PC-3 (cell line): ENCODE results near the gene ABAT. TPM values are rescaled to one million over a fixed set of nuclear protein-coding genes. Genes with fewer than 3 reads are reported as not detected.

Source experiments
- ATAC-seq: fragments of 200-7000 bp; cut with Tn5 transposase; 2 replicates; pipeline ENCODE4 v1.9.1; 2020; ENCODE audit warnings: mild to moderate bottlenecking, moderate library complexity
- BruUV-seq: library from RNA; stranded (reverse); fragments of 400-500 nt; replicated peaks from 2 replicates; lab custom pipeline; 2021; lab: Mats Ljungman, UMichigan
- CTCF ChIA-PET: fragments of 300-600 bp; sonication (Branson Sonifier 250); formaldehyde crosslinking; loops from one replicate; lab custom pipeline; 2022; ENCODE audit warnings: antibody characterized with exemption; lab: Charles Lee
- POLR2A ChIA-PET: fragments of 300-600 bp; sonication (Branson Sonifier 250); formaldehyde crosslinking; loops from one replicate; lab custom pipeline; 2022; ENCODE audit warnings: antibody characterized with exemption; ENCODE audit not compliant: unreplicated experiment; lab: Charles Lee
- DNase-seq: peaks from one replicate; pipeline ENCODE4 v3.0.0-alpha.2; 2015
- H2AFZ ChIP-seq: fragments of 300-600 bp; sonication (generic); 2 replicates; pipeline ENCODE4 v1.6.0; 2016; ENCODE audit warnings: antibody characterized with exemption, low read length
- H3F3A ChIP-seq: fragments of 300-600 bp; sonication (generic); one replicate; pipeline ENCODE4 v1.6.0; 2017; ENCODE audit warnings: antibody characterized with exemption, low read length, control low read depth, mild to moderate bottlenecking; ENCODE audit not compliant: unreplicated experiment
- H3K27ac ChIP-seq: fragments of 300-600 bp; sonication (generic); 2 replicates; pipeline ENCODE4 v1.5.1; 2016; ENCODE audit warnings: mild to moderate bottlenecking, low read length
- H3K27me3 ChIP-seq: fragments of 300-600 bp; sonication (generic); 2 replicates; pipeline ENCODE4 v1.6.1; 2016; ENCODE audit warnings: low read length, mixed read lengths
- H3K36me3 ChIP-seq: fragments of 300-600 bp; sonication (generic); 2 replicates; pipeline ENCODE4 v1.6.1; 2016; ENCODE audit warnings: low read depth, mixed run types, low read length, mixed read lengths
- H3K4me1 ChIP-seq: fragments of 300-600 bp; sonication (generic); 2 replicates; pipeline ENCODE4 v1.5.1; 2016; ENCODE audit warnings: low read length; ENCODE audit not compliant: insufficient read depth
- H3K4me2 ChIP-seq: fragments of 300-600 bp; sonication (generic); 2 replicates; pipeline ENCODE4 v1.6.0; 2016; ENCODE audit warnings: low read length
- H3K4me3 ChIP-seq: fragments of 300-600 bp; sonication (generic); 2 replicates; pipeline ENCODE4 v1.5.1; 2016; ENCODE audit warnings: mild to moderate bottlenecking, low read length, mixed read lengths
- H3K79me2 ChIP-seq: fragments of 300-600 bp; sonication (generic); 2 replicates; pipeline ENCODE4 v1.6.1; 2017; ENCODE audit warnings: low read length, mixed read lengths
- H3K9ac ChIP-seq: fragments of 300-600 bp; sonication (generic); 2 replicates; pipeline ENCODE4 v1.6.0; 2016; ENCODE audit warnings: mild to moderate bottlenecking, low read length
- H3K9me2 ChIP-seq: fragments of 300-600 bp; sonication (generic); replicated peaks from 2 replicates; pipeline ENCODE4 v1.6.1; 2016; ENCODE audit warnings: mixed run types, low read length, mixed read lengths
- H3K9me3 ChIP-seq: fragments of 300-600 bp; sonication (generic); 2 replicates; pipeline ENCODE4 v1.6.1; 2016; ENCODE audit warnings: low read length, mixed read lengths
- H4K20me1 ChIP-seq: fragments of 300-600 bp; sonication (generic); 2 replicates; pipeline ENCODE4 v1.6.1; 2016; ENCODE audit warnings: low read length, mixed read lengths
- EZH2 ChIP-seq: fragments of 300-600 bp; sonication (generic); IDR thresholded peaks from one replicate; pipeline ENCODE4 v1.6.1; 2017; ENCODE audit warnings: antibody characterized with exemption, mild to moderate bottlenecking, low read length; ENCODE audit not compliant: unreplicated experiment
- EZH2phosphoT487 ChIP-seq: fragments of 300-600 bp; sonication (generic); IDR thresholded peaks from 2 replicates; pipeline ENCODE4 v1.6.1; 2018; ENCODE audit warnings: mild to moderate bottlenecking, antibody characterized with exemption, low read length, borderline replicate concordance
- intact Hi-C: fragments of 100-400 bp; cut with micrococcal nuclease; formaldehyde crosslinking; loops from 2 replicates; pipeline ENCODE4 v1.9.0; 2023
- total RNA-seq: library from RNA; depleted of rRNA; stranded (reverse); fragments of >200 nt; gene quantifications from 2 replicates; pipeline ENCODE4 v1.2.3, GENCODE V29; 2014
- TF ChIP-seq, protein P1 (sequence below): fragments of 300-600 bp; sonication (generic); conservative IDR thresholded peaks from 2 replicates; pipeline ENCODE4 v1.5.1; 2017; ENCODE audit warnings: antibody characterized with exemption, low read depth, mild to moderate bottlenecking, low read length

The ABAT gene
- total RNA-seq, 1 experiment from 2014 or later, result 0.95 TPM

DNA sequence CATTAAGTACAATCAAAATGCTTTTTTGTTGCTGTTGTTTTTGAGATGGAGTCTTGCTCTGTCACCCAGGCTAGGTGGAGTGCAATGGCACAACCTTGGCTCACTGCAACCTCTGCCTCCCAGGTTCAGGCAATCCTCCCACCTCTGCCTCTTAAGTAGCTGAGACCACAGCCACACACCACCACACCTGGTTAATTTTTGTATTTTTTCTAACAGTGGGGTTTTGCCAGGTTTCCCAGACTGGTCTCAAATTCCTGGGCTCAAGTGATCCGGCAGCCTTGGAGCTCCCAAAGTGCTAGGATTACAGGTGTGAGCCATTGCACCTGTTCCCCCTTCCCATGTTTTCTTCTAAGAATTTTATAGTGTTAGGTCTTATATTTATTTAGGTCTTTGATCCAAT, 4.9 kb upstream of the ABAT start:
- Histone ChIP-seq H3K36me3 (no peaks in the 10 kb centered on the region), H3K27ac (no peak overlapping the region), H3K79me2 (no peaks in the 10 kb centered on the region), H3K4me2 (no peak overlapping the region), H3K4me3 (no peak overlapping the region), H3K9ac (no peak overlapping the region), H3K27me3 (no peaks in the 10 kb centered on the region), H4K20me1 (no peaks in the 10 kb centered on the region), H2AFZ (no peak overlapping the region), H3K4me1 (no peaks in the 10 kb centered on the region), H3F3A (no peaks in the 10 kb centered on the region), H3K9me2 (no peaks in the 10 kb centered on the region), H3K9me3 (no peaks in the 10 kb centered on the region)
- DNase-seq (no peak), ATAC-seq (no peak)
- CTCF ChIA-PET, result no interaction called here
- no TSS peak for BruUV-seq
- TF ChIP-seq EZH2, result no peak
- TF ChIP-seq, protein P1, sequence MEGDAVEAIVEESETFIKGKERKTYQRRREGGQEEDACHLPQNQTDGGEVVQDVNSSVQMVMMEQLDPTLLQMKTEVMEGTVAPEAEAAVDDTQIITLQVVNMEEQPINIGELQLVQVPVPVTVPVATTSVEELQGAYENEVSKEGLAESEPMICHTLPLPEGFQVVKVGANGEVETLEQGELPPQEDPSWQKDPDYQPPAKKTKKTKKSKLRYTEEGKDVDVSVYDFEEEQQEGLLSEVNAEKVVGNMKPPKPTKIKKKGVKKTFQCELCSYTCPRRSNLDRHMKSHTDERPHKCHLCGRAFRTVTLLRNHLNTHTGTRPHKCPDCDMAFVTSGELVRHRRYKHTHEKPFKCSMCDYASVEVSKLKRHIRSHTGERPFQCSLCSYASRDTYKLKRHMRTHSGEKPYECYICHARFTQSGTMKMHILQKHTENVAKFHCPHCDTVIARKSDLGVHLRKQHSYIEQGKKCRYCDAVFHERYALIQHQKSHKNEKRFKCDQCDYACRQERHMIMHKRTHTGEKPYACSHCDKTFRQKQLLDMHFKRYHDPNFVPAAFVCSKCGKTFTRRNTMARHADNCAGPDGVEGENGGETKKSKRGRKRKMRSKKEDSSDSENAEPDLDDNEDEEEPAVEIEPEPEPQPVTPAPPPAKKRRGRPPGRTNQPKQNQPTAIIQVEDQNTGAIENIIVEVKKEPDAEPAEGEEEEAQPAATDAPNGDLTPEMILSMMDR, result no peak
- no peak for TF ChIP-seq EZH2phosphoT487
- POLR2A ChIA-PET, result no interaction called here
- intact Hi-C loops, result no loop called here

DNA sequence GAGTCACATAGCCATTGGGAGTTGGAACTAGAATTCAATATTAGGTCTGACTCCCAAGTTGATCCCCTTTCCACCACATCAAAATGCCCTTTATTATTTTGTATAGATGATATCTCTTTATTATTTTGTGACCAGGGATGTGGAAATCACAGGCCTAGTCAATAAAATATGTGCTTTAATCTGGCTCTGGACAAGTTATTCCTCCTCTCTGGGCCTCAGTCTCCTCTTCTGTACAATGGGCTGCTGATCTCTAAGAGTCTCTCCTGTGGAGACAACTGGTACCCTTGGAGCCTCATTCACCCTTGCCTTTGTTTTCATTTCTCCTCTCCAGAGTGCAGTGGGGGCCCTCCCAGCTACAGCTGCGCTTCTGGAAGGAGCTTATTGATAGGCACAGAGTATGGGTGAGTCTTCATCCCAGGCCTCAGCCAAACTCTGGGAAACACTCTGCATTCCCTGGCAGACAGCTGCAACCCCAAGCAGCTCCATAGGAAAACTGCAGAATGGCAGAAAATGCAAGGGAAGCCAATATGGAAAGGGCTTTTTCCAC, 4.3 kb upstream of the ABAT start:
- Histone ChIP-seq H3K9me2 (no peaks in the 10 kb centered on the region), H3K9ac (no peak overlapping the region), H3K27me3 (no peaks in the 10 kb centered on the region), H3K4me2 (no peak overlapping the region), H3K27ac (no peak overlapping the region), H3K79me2 (no peaks in the 10 kb centered on the region), H2AFZ (no peak overlapping the region), H3K4me1 (peaks cover 4% of the 10 kb centered on the region), H3K36me3 (no peaks in the 10 kb centered on the region), H3K9me3 (no peaks in the 10 kb centered on the region), H4K20me1 (no peaks in the 10 kb centered on the region), H3K4me3 (no peak overlapping the region), H3F3A (no peaks in the 10 kb centered on the region)
- no peak for DNase-seq
- no peak for ATAC-seq
- BruUV-seq, result no TSS peak
- intact Hi-C loops, result no loop called here
- ChIA-PET POLR2A (no interaction called here), CTCF (no interaction called here)
- TF ChIP-seq EZH2, result no peak
- TF ChIP-seq, protein P1, result no peak
- no peak for TF ChIP-seq EZH2phosphoT487

DNA sequence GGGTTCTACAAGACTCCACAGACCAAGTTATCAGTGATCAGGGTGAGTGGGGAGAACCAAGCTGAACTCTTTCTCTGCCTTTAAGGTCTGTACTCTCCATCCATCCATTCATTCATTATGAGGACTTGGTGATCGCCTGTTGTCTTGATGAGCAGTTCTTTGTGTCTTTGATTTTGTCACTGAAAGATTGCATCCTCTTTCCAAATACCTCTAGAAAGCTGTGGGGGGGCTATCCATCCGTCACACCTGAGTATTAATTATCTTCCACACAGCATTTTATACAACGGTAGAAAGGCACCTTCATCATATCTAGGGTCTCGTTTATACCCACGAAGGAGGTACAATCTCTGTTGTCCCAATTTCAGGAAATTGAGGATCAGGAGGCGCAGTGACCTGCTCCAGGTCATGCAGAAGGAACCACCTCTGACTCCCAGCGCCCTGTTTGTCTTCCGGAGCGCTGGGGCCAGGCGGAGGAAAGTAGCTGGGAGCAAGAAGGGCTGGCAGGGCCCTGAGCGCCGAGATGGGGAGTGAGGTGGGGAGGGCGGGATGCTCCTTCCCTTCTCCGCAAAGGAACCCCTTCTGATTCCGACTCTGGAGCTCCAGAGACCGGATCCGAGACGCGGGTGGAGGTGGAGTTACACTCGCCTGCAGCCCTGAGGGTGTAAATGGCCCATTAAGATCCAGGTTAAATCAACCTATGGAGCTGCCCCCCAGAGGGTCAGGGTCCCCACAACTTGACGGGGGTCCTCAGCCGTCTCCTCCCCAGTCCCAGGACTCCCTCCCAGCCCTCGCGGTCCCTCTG, 605 bp upstream of the ABAT start:
- Histone ChIP-seq H3K9me2 (no peaks in the 10 kb centered on the region), H3K79me2 (no peaks in the 10 kb centered on the region), H3K36me3 (no peaks in the 10 kb centered on the region), H3K27ac (no peak overlapping the region), H3K9me3 (no peaks in the 10 kb centered on the region), H3K4me1 (peaks cover 25% of the 10 kb centered on the region), H3K4me2 (peak overlapping the region; percentile 86), H3K4me3 (peak overlapping the region; percentile 69), H3K27me3 (no peaks in the 10 kb centered on the region), H3K9ac (no peak overlapping the region), H2AFZ (peak overlapping the region; percentile 64), H4K20me1 (no peaks in the 10 kb centered on the region), H3F3A (peaks cover 4% of the 10 kb centered on the region)
- no peak for DNase-seq
- CTCF ChIA-PET, result no interaction called here
- peak; percentile 27 for ATAC-seq
- POLR2A ChIA-PET, result no interaction called here
- no peak for TF ChIP-seq EZH2phosphoT487
- TF ChIP-seq, protein P1, result no peak
- no peak for TF ChIP-seq EZH2
- intact Hi-C loops, result no loop called here
- no TSS peak for BruUV-seq
